NT2/D1 (cell line): ENCODE data around the gene SRGAP1.

Experiments used
- SUZ12 ChIP-seq: IDR thresholded peaks from 2 replicates; pipeline ENCODE4 v1.6.1; 2011; ENCODE audit not compliant: insufficient read length, insufficient read depth; ENCODE audit errors: extremely low read depth
- YY1 ChIP-seq: IDR thresholded peaks from 2 replicates; pipeline ENCODE4 v1.6.1; 2011; ENCODE audit not compliant: insufficient read length, insufficient read depth
- ZNF274 ChIP-seq: IDR thresholded peaks from 2 replicates; pipeline ENCODE4 v1.6.1; 2011; ENCODE audit warnings: mild to moderate bottlenecking, low read depth, low read length

DNA sequence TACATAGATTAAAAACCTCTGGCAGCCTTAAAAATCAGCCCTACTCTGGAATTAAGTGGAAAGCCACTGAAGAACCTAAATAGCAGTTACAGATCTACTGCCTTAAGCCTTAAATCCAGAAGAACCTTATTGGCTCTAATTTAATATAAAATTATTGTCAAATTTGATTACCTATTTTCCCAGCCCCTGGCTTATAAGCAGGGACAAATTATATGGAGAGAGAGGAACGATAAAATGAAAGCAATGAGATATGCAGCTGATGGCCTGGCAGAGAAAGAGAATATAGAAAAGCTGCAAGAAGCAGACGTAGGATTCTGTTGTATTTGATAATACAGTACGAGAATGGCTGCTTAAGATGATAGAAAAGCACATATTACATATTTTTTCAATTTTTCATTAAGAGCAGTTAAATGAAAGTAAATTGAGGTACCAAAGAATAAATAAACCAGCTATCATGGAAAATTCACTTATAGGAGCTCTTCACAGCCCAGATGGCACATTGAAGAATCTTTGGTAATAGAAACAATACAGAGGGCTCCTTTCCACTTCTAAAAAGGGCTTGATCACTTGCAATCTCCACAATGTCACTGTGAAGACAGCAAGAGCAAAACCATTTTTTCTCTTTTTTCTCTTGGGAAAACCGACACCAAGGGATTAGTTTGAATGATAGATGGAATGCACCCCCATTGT, 248.2 kb downstream of the SRGAP1 start:
- no peak for TF ChIP-seq ZNF274
- TF ChIP-seq SUZ12: no peak
- no peak for TF ChIP-seq YY1
